ENCODE results near the gene EBNA1BP2.
"Not testable (repeated sequence)": the region's sequence is repeated elsewhere in the genome, so short reads cannot be mapped to it uniquely, and the experiment has no call there.

The EBNA1BP2 gene

GRCh38 chr1:43172527-43172972 is 460 bp upstream of the EBNA1BP2 start:
- DNase-seq (ENCODE audit: low spot score), result peak; percentile 77

- no peak for DNase-seq (ENCODE audit: low spot score)
These were observed 696 bp downstream of the EBNA1BP2 start for GRCh38 chr1:43171312-43171875.

- no peak for DNase-seq (ENCODE audit: low spot score)
These were observed 6.3 kb downstream of the EBNA1BP2 start for GRCh38 chr1:43165765-43166164.

GRCh38 chr1:43165162-43165561 is 6.9 kb downstream of the EBNA1BP2 start:
- no peak for DNase-seq (ENCODE audit: low spot score)

GRCh38 chr1:43156026-43156425 is 16.1 kb downstream of the EBNA1BP2 start:
- no peak for DNase-seq (ENCODE audit: low spot score)

GRCh38 chr1:43153443-43153842 is 18.6 kb downstream of the EBNA1BP2 start:
- no peak for DNase-seq (ENCODE audit: low spot score)

GRCh38 chr1:43152866-43153265 is 19.2 kb downstream of the EBNA1BP2 start:
- DNase-seq (ENCODE audit: low spot score), result no peak

- DNase-seq (ENCODE audit: low spot score), result no peak
These were observed 22.2 kb downstream of the EBNA1BP2 start for GRCh38 chr1:43149889-43150288.

GRCh38 chr1:43147625-43148327 is 24.3 kb downstream of the EBNA1BP2 start:
- DNase-seq (ENCODE audit: low spot score), result no peak

- no peak for DNase-seq (ENCODE audit: low spot score)
These were observed 27.9 kb downstream of the EBNA1BP2 start for GRCh38 chr1:43144237-43144636.

- DNase-seq (ENCODE audit: low spot score), result no peak
These were observed 28.6 kb downstream of the EBNA1BP2 start for GRCh38 chr1:43143441-43143888.

- DNase-seq (ENCODE audit: low spot score), result no peak
These were observed 31.5 kb downstream of the EBNA1BP2 start for GRCh38 chr1:43140583-43140982.

GRCh38 chr1:43140010-43140409 is 32.1 kb downstream of the EBNA1BP2 start:
- DNase-seq (ENCODE audit: low spot score), result no peak

- DNase-seq (ENCODE audit: low spot score), result not testable (repeated sequence)
These were observed 32.8 kb downstream of the EBNA1BP2 start for GRCh38 chr1:43139295-43139694.

GRCh38 chr1:43137445-43138052 is 34.5 kb downstream of the EBNA1BP2 start:
- DNase-seq (ENCODE audit: low spot score), result no peak

- no peak for DNase-seq (ENCODE audit: low spot score)
These were observed 36.0 kb downstream of the EBNA1BP2 start for GRCh38 chr1:43135857-43136781.

GRCh38 chr1:43134640-43135039 is 37.5 kb downstream of the EBNA1BP2 start:
- DNase-seq (ENCODE audit: low spot score), result no peak

GRCh38 chr1:43134068-43134467 is 38.0 kb downstream of the EBNA1BP2 start:
- no peak for DNase-seq (ENCODE audit: low spot score)

- no peak for DNase-seq (ENCODE audit: low spot score)
These were observed 42.7 kb downstream of the EBNA1BP2 start for GRCh38 chr1:43129426-43129825.

- DNase-seq (ENCODE audit: low spot score), result no peak
These were observed 43.3 kb downstream of the EBNA1BP2 start for GRCh38 chr1:43128816-43129215.

GRCh38 chr1:43123031-43123430 is 49.1 kb downstream of the EBNA1BP2 start:
- no peak for DNase-seq (ENCODE audit: low spot score)

- DNase-seq (ENCODE audit: low spot score), result no peak
These were observed 50.7 kb downstream of the EBNA1BP2 start for GRCh38 chr1:43121256-43121900.
